AG09309 (cell line): ENCODE measurements around the gene UROD.

ENCODE experiments used
- DNase-seq: peaks from one replicate; pipeline ENCODE4 v3.0.0-alpha.2; 2010; ENCODE audit warnings: low read depth
- H3K4me3 ChIP-seq: 2 replicates; pipeline ENCODE4 v1.5.1; 2011; ENCODE audit warnings: mild to moderate bottlenecking, low read depth, low read length, moderate library complexity; ENCODE audit not compliant: control insufficient read depth
- CTCF ChIP-seq: IDR thresholded peaks from 2 replicates; pipeline ENCODE4 v1.5.1; 2011; ENCODE audit warnings: mild to moderate bottlenecking, low read depth, low read length, inconsistent platforms; ENCODE audit not compliant: insufficient read depth, control insufficient read depth; ENCODE audit errors: missing control alignments

UROD gene

GRCh38 chr1:45026446-45026845 is 14.4 kb downstream of the UROD start:
- TF ChIP-seq CTCF, result no peak
- no peak overlapping the region for H3K4me3 ChIP-seq
- DNase-seq, result peak; percentile 16

- TF ChIP-seq CTCF, result no peak
- H3K4me3 ChIP-seq, result no peak overlapping the region
- no peak for DNase-seq
Measured at GRCh38 chr1:45032837-45033236, 20.8 kb downstream of the UROD start.

GRCh38 chr1:45033356-45033755 is 21.3 kb downstream of the UROD start:
- no peak for DNase-seq
- no peak overlapping the region for H3K4me3 ChIP-seq
- TF ChIP-seq CTCF, result no peak

GRCh38 chr1:45035631-45036301 is 23.7 kb downstream of the UROD start:
- DNase-seq, result no peak
- no peak overlapping the region for H3K4me3 ChIP-seq
- TF ChIP-seq CTCF, result no peak

GRCh38 chr1:45037456-45037855 is 25.4 kb downstream of the UROD start:
- H3K4me3 ChIP-seq, result no peak overlapping the region
- no peak for DNase-seq
- TF ChIP-seq CTCF, result no peak

GRCh38 chr1:45038240-45038639 is 26.2 kb downstream of the UROD start:
- no peak for TF ChIP-seq CTCF
- H3K4me3 ChIP-seq, result no peak overlapping the region
- DNase-seq, result no peak
